Measurements from ENCODE around the gene AGPAT1. TPM values are rescaled to one million over a fixed set of nuclear protein-coding genes. Genes with fewer than 3 reads are reported as not detected.

Gene AGPAT1
- total RNA-seq, 2 experiments from 2014 or later, result 24.5 to 28.1 TPM

GRCh38 chr6:32120573-32121059, 55.3 kb downstream of the AGPAT1 start:
- no peak overlapping the region for H2AFZ ChIP-seq (ENCODE audit: low read length)
- H3K4me1 ChIP-seq (ENCODE audit: insufficient read depth, low read length, poor library complexity, severe bottlenecking), result peaks cover 5% of the 10 kb centered on the region
- H3K27ac ChIP-seq (ENCODE audit: low read depth, low read length, poor library complexity, severe bottlenecking), result no peak overlapping the region
- TF ChIP-seq, protein P1, sequence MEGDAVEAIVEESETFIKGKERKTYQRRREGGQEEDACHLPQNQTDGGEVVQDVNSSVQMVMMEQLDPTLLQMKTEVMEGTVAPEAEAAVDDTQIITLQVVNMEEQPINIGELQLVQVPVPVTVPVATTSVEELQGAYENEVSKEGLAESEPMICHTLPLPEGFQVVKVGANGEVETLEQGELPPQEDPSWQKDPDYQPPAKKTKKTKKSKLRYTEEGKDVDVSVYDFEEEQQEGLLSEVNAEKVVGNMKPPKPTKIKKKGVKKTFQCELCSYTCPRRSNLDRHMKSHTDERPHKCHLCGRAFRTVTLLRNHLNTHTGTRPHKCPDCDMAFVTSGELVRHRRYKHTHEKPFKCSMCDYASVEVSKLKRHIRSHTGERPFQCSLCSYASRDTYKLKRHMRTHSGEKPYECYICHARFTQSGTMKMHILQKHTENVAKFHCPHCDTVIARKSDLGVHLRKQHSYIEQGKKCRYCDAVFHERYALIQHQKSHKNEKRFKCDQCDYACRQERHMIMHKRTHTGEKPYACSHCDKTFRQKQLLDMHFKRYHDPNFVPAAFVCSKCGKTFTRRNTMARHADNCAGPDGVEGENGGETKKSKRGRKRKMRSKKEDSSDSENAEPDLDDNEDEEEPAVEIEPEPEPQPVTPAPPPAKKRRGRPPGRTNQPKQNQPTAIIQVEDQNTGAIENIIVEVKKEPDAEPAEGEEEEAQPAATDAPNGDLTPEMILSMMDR (conservative IDR thresholded peaks at IDR 0.05; ENCODE audit: low read length), result no peak
- no peak for TF ChIP-seq EZH2phosphoT487 (IDR thresholded peaks at IDR 0.05; ENCODE audit: borderline replicate concordance, low read depth, low read length)
- H3K79me2 ChIP-seq (ENCODE audit: insufficient read depth, low read depth, low read length), result no peaks in the 10 kb centered on the region
- H3K36me3 ChIP-seq (ENCODE audit: insufficient read depth, low read length), result peaks cover 81% of the 10 kb centered on the region
- H3K9me3 ChIP-seq (ENCODE audit: low read length), result no peaks in the 10 kb centered on the region
- no TSS peak for BruUV-seq (replicated peaks)
- DNase-seq (ENCODE audit: low spot score), result no peak
- H4K20me1 ChIP-seq (ENCODE audit: insufficient read depth, low read length), result no peaks in the 10 kb centered on the region
- no peaks in the 10 kb centered on the region for H3K9me2 ChIP-seq (ENCODE audit: insufficient read depth, low read length)
- H3K4me2 ChIP-seq (ENCODE audit: low read length), result no peak overlapping the region
- no peak overlapping the region for H3K4me3 ChIP-seq (ENCODE audit: low read depth, low read length, poor library complexity, severe bottlenecking)
- intact Hi-C loops (cut with micrococcal nuclease; ENCODE audit: unreplicated experiment), result no loop called here
- ChIA-PET CTCF (ENCODE audit: unreplicated experiment) (no interaction called here), POLR2A (no interaction called here)

DNA sequence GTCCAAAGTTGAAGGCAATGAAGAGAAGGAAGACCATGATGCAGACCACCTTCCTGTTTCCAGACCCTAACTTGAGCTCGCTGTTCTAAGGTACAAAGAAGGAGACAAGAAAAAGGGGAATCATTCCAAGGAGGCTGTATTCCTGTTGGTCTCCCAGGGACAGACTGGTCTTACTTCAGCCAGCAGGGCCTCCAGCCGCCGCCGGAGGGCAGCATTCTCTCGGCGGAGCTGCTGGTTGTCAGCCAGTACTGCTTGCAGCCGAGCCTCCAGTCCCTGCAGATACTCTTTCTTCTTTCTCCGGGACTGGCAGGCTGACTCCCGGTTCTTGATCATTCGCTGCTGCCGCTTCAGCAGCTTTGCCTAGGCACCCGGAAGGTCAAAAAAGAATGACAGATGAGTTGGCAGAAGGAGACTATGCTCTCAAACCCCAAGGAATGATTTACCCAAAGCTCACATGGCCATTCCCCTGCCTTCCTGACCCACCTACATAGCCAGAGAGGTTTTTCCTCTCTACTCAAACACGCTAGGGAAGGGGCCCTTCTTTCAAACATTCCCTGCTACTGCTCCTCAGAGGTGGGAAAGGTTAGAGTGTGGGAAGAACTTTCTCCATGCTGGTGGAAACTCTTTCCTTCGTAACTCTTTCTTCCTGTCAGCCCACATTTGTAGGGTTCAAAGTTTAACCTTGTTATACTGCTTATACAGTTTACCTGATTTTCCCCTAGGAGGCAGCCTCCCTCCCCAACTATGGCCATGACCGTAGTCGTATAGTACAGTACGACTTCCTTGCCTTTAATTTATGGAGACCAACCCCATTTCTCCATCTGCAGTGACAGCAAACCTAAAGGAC, 56.9 kb downstream of the AGPAT1 start:
- ChIA-PET POLR2A (no interaction called here), CTCF (ENCODE audit: unreplicated experiment) (interaction anchor here (1.8 kb wide), 1 partner anchor 9 kb away, joined by 7 read pairs; the partner anchor contains the start of gene ATF6B)
- Histone ChIP-seq H3K79me2 (ENCODE audit: insufficient read depth, low read depth, low read length) (no peaks in the 10 kb centered on the region), H3K36me3 (ENCODE audit: insufficient read depth, low read length) (peaks cover 80% of the 10 kb centered on the region), H3K4me3 (ENCODE audit: low read depth, low read length, poor library complexity, severe bottlenecking) (no peak overlapping the region), H2AFZ (ENCODE audit: low read length) (no peak overlapping the region), H4K20me1 (ENCODE audit: insufficient read depth, low read length) (no peaks in the 10 kb centered on the region), H3K9me3 (ENCODE audit: low read length) (no peaks in the 10 kb centered on the region), H3K27ac (ENCODE audit: low read depth, low read length, poor library complexity, severe bottlenecking) (no peak overlapping the region), H3K9me2 (ENCODE audit: insufficient read depth, low read length) (no peaks in the 10 kb centered on the region), H3K4me2 (ENCODE audit: low read length) (peak overlapping the region; percentile 22; the same call in 1 of the 2 replicates), H3K4me1 (ENCODE audit: insufficient read depth, low read length, poor library complexity, severe bottlenecking) (peaks cover 5% of the 10 kb centered on the region)
- peak; percentile 82 for DNase-seq (ENCODE audit: low spot score)
- intact Hi-C loops (cut with micrococcal nuclease; ENCODE audit: unreplicated experiment), result loop anchor here (1.0 to 2.0 kb wide), 2 partner anchors 35 to 76 kb away; partner anchors contain the start of gene PPT2
- TF ChIP-seq, protein P1 (conservative IDR thresholded peaks at IDR 0.05; ENCODE audit: low read length), result peak; percentile 90
- no peak for TF ChIP-seq EZH2phosphoT487 (IDR thresholded peaks at IDR 0.05; ENCODE audit: borderline replicate concordance, low read depth, low read length)
- BruUV-seq (replicated peaks), result no TSS peak

Small RNA genes lying within 50 kb of the gene (microRNA-seq; reads per million reads assigned to microRNA genes)
- gene MIR6721 (ENCODE audit: borderline replicate concordance) (2.3 reads per million), gene MIR6833 (ENCODE audit: borderline replicate concordance) (not detected)

Small RNA genes lying within 50 kb of the gene (small RNA-seq; reads per million reads assigned to genes)
- gene AL662884.1 (not detected), gene MIR6833 (not detected)

Other genes starting within 250 kb of the AGPAT1 start
- 3.1 and 3.4 TPM in 2 replicates for gene C2, start 248.4 kb downstream of the AGPAT1 start, total RNA-seq (2014; rRNA removed; shearing (Covaris generic))
- gene C2, start 248.4 kb downstream of the AGPAT1 start, total RNA-seq (2022), result 4.4 and 8.7 TPM in 2 replicates
- 1.1 TPM in 1 of 2 replicates, not detected in the other for gene CFB, start 230.0 kb downstream of the AGPAT1 start, total RNA-seq (2014; rRNA removed; shearing (Covaris generic))
- gene CFB, start 230.0 kb downstream of the AGPAT1 start, total RNA-seq (2022), result 1.2 and 2.4 TPM in 2 replicates
- gene NELFE, start 217.1 kb downstream of the AGPAT1 start, total RNA-seq (2014; rRNA removed; shearing (Covaris generic)), result 94.8 and 134 TPM in 2 replicates
- 76.1 and 77.8 TPM in 2 replicates for gene NELFE, start 217.1 kb downstream of the AGPAT1 start, total RNA-seq (2022)
- gene SKIC2, start 216.9 kb downstream of the AGPAT1 start, total RNA-seq (2014; rRNA removed; shearing (Covaris generic)), result 45.8 and 62.2 TPM in 2 replicates
- gene SKIC2, start 216.9 kb downstream of the AGPAT1 start, total RNA-seq (2022), result 69.8 and 77.5 TPM in 2 replicates
- gene DXO, start 203.9 kb downstream of the AGPAT1 start, total RNA-seq (2014; rRNA removed; shearing (Covaris generic)), result 34.9 and 36.5 TPM in 2 replicates
- gene DXO, start 203.9 kb downstream of the AGPAT1 start, total RNA-seq (2022), result 17.5 and 28.0 TPM in 2 replicates
- 2.2 and 2.9 TPM in 2 replicates for gene C4A, start 194.0 kb downstream of the AGPAT1 start, total RNA-seq (2014; rRNA removed; shearing (Covaris generic))
- gene C4A, start 194.0 kb downstream of the AGPAT1 start, total RNA-seq (2022), result 4.8 and 6.6 TPM in 2 replicates
- 2.5 and 2.9 TPM in 2 replicates for gene C4B, start 161.3 kb downstream of the AGPAT1 start, total RNA-seq (2014; rRNA removed; shearing (Covaris generic))
- gene C4B, start 161.3 kb downstream of the AGPAT1 start, total RNA-seq (2022), result 3.7 and 4.2 TPM in 2 replicates
- not detected in 2 replicates for gene CYP21A2, start 137.7 kb downstream of the AGPAT1 start, total RNA-seq (2014; rRNA removed; shearing (Covaris generic))
- gene CYP21A2, start 137.7 kb downstream of the AGPAT1 start, total RNA-seq (2022), result not detected in 2 replicates
- gene TNXB, start 66.7 kb downstream of the AGPAT1 start, total RNA-seq (2014; rRNA removed; shearing (Covaris generic)), result 1.7 and 7.1 TPM in 2 replicates
- gene TNXB, start 66.7 kb downstream of the AGPAT1 start, total RNA-seq (2022), result 9.2 and 10.5 TPM in 2 replicates
- gene ATF6B, start 47.8 kb downstream of the AGPAT1 start, total RNA-seq (2014; rRNA removed; shearing (Covaris generic)), result 44.8 and 57.7 TPM in 2 replicates
- 122 and 125 TPM in 2 replicates for gene ATF6B, start 47.8 kb downstream of the AGPAT1 start, total RNA-seq (2022)
- gene FKBPL, start 45.8 kb downstream of the AGPAT1 start, total RNA-seq (2014; rRNA removed; shearing (Covaris generic)), result 10.1 and 11.6 TPM in 2 replicates
- gene FKBPL, start 45.8 kb downstream of the AGPAT1 start, total RNA-seq (2022), result 8.2 and 8.4 TPM in 2 replicates
- gene PRRT1, start 24.1 kb downstream of the AGPAT1 start, total RNA-seq (2014; rRNA removed; shearing (Covaris generic)), result 0.13 and 0.47 TPM in 2 replicates
- 2.4 and 3.5 TPM in 2 replicates for gene PRRT1, start 24.1 kb downstream of the AGPAT1 start, total RNA-seq (2022)
- 111 and 130 TPM in 2 replicates for gene PPT2, start 21.9 kb downstream of the AGPAT1 start, total RNA-seq (2014; rRNA removed; shearing (Covaris generic))
- gene PPT2, start 21.9 kb downstream of the AGPAT1 start, total RNA-seq (2022), result 34.1 and 39.0 TPM in 2 replicates
- 7.4 and 11.4 TPM in 2 replicates for gene EGFL8, start 11.5 kb downstream of the AGPAT1 start, total RNA-seq (2014; rRNA removed; shearing (Covaris generic))
- gene EGFL8, start 11.5 kb downstream of the AGPAT1 start, total RNA-seq (2022), result 21.6 and 23.0 TPM in 2 replicates
- gene RNF5, start 2.3 kb upstream of the AGPAT1 start, total RNA-seq (2014; rRNA removed; shearing (Covaris generic)), result 51.3 and 59.9 TPM in 2 replicates
- gene RNF5, start 2.3 kb upstream of the AGPAT1 start, total RNA-seq (2022), result 50.6 and 56.1 TPM in 2 replicates
- 6.6 and 6.7 TPM in 2 replicates for gene AGER, start 8.2 kb upstream of the AGPAT1 start, total RNA-seq (2014; rRNA removed; shearing (Covaris generic))
- 26.9 and 29.9 TPM in 2 replicates for gene AGER, start 8.2 kb upstream of the AGPAT1 start, total RNA-seq (2022)
- 23.1 and 23.7 TPM in 2 replicates for gene PBX2, start 14.1 kb upstream of the AGPAT1 start, total RNA-seq (2014; rRNA removed; shearing (Covaris generic))
- gene PBX2, start 14.1 kb upstream of the AGPAT1 start, total RNA-seq (2022), result 77.3 and 80.5 TPM in 2 replicates
- 94.4 and 101 TPM in 2 replicates for gene GPSM3, start 16.6 kb upstream of the AGPAT1 start, total RNA-seq (2014; rRNA removed; shearing (Covaris generic))
- 99.9 and 100 TPM in 2 replicates for gene GPSM3, start 16.6 kb upstream of the AGPAT1 start, total RNA-seq (2022)
- gene NOTCH4, start 48.0 kb upstream of the AGPAT1 start, total RNA-seq (2014; rRNA removed; shearing (Covaris generic)), result 0.93 and 1.4 TPM in 2 replicates
- 2.1 and 2.4 TPM in 2 replicates for gene NOTCH4, start 48.0 kb upstream of the AGPAT1 start, total RNA-seq (2022)
- not detected in 2 replicates for gene TSBP1, start 195.8 kb upstream of the AGPAT1 start, total RNA-seq (2014; rRNA removed; shearing (Covaris generic))
- not detected in 2 replicates for gene TSBP1, start 195.8 kb upstream of the AGPAT1 start, total RNA-seq (2022)
- 2.9 and 3.1 TPM in 2 replicates for gene BTNL2, start 231.1 kb upstream of the AGPAT1 start, total RNA-seq (2014; rRNA removed; shearing (Covaris generic))
- 4.9 and 5.1 TPM in 2 replicates for gene BTNL2, start 231.1 kb upstream of the AGPAT1 start, total RNA-seq (2022)